Activated CD4-positive, alpha-beta T cell treated with anti-CD3 and anti-CD28 coated beads, Interleukin-2, amount 10 ng/mL, durations not matched to agents 7 days and 5 days (primary cell): ENCODE data around the gene ATP2C1. TPM values are rescaled to one million over a fixed set of nuclear protein-coding genes. Genes with fewer than 3 reads are reported as not detected.
A peak's percentile ranks its signal among the peaks of the same experiment; 100 is the strongest.

ENCODE experiments used
- CTCF ChIA-PET: fragments of 350-600 bp; sonication (Branson Sonifier 250); formaldehyde crosslinking; loops from one replicate; lab custom pipeline; 2021; ENCODE audit warnings: antibody characterized with exemption; lab: Charles Lee
- POLR2A ChIA-PET: fragments of 350-600 bp; sonication (Branson Sonifier 250); formaldehyde crosslinking; loops from one replicate; lab custom pipeline; 2021; ENCODE audit warnings: antibody characterized with exemption; lab: Charles Lee
- DNase-seq: peaks from one replicate; pipeline ENCODE4 v3.0.0-alpha.2; 2020
- H3K27ac Mint-ChIP-seq: one replicate; pipeline ENCODE4 v1.8.0; 2021; ENCODE audit warnings: mild to moderate bottlenecking, moderate library complexity, mixed read lengths
- H3K27me3 Mint-ChIP-seq: one replicate; pipeline ENCODE4 v1.8.0; 2021; ENCODE audit warnings: mixed read lengths
- H3K36me3 Mint-ChIP-seq: one replicate; pipeline ENCODE4 v1.8.0; 2021; ENCODE audit warnings: low read depth, mixed read lengths
- H3K4me1 Mint-ChIP-seq: one replicate; pipeline ENCODE4 v1.8.0; 2021; ENCODE audit warnings: mixed read lengths
- H3K4me3 Mint-ChIP-seq: one replicate; pipeline ENCODE4 v1.8.0; 2021; ENCODE audit warnings: mild to moderate bottlenecking, moderate library complexity, mixed read lengths
- H3K9me3 Mint-ChIP-seq: one replicate; pipeline ENCODE4 v1.8.0; 2021; ENCODE audit warnings: mixed read lengths
- total RNA-seq, 2 experiments: library from RNA; stranded (reverse); gene quantifications; one replicate each; pipeline ENCODE4 v1.2.3, GENCODE V29; 2021

Gene ATP2C1
- total RNA-seq, 2 experiments from 2014 or later: 58.4 to 58.5 TPM

DNA sequence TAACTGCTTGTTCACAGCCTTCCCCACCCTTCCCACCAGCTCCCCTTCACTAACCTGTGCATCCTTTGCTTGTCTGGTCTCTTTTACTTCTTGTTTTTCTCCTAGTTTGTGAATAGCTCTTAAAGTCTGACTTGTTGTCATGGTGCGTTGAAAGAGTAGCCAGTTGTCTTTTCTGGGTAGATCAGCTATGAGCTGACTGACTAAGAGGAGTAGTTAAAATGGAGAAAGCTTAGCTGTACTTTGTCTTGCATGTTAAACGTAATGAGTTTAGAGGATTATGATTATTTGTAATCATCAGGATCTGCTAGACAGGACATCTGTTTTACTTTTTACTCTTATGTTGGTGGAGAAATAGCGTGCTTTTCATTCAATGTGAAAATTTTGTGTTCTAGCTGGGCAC lies 35.9 kb downstream of the ATP2C1 start:
- POLR2A ChIA-PET: no interaction called here
- Mint-ChIP-seq H3K9me3 (no peaks in the 10 kb centered on the region), H3K4me3 (no peak overlapping the region), H3K4me1 (peaks cover 17% of the 10 kb centered on the region), H3K27me3 (no peaks in the 10 kb centered on the region), H3K27ac (no peak overlapping the region), H3K36me3 (peaks cover 33% of the 10 kb centered on the region)
- CTCF ChIA-PET: interaction anchor here (2.8 kb wide), 1 partner anchor 36 kb away, joined by 8 read pairs; the partner anchor contains the start of gene ATP2C1
- no peak for DNase-seq

- Mint-ChIP-seq H3K27me3 (no peaks in the 10 kb centered on the region), H3K9me3 (no peaks in the 10 kb centered on the region), H3K4me3 (no peak overlapping the region), H3K4me1 (peaks cover 5% of the 10 kb centered on the region), H3K27ac (no peak overlapping the region), H3K36me3 (peaks cover 31% of the 10 kb centered on the region)
- DNase-seq: no peak
- POLR2A ChIA-PET: no interaction called here
- CTCF ChIA-PET: interaction anchor here (1.0 kb wide), 1 partner anchor 42 kb away, joined by 4 read pairs; no protein-coding TSS in a partner anchor
Measured at GRCh38 chr3:130932979-130933378, 39.1 kb downstream of the ATP2C1 start.

- POLR2A ChIA-PET: interaction anchor here (0.6 kb wide), 1 partner anchor 26 kb away, joined by 7 read pairs; no protein-coding TSS in a partner anchor
- H3K27me3 Mint-ChIP-seq: no peaks in the 10 kb centered on the region
- no peak overlapping the region for H3K27ac Mint-ChIP-seq
Measured at GRCh38 chr3:130933801-130934345, 40.0 kb downstream of the ATP2C1 start.

DNA sequence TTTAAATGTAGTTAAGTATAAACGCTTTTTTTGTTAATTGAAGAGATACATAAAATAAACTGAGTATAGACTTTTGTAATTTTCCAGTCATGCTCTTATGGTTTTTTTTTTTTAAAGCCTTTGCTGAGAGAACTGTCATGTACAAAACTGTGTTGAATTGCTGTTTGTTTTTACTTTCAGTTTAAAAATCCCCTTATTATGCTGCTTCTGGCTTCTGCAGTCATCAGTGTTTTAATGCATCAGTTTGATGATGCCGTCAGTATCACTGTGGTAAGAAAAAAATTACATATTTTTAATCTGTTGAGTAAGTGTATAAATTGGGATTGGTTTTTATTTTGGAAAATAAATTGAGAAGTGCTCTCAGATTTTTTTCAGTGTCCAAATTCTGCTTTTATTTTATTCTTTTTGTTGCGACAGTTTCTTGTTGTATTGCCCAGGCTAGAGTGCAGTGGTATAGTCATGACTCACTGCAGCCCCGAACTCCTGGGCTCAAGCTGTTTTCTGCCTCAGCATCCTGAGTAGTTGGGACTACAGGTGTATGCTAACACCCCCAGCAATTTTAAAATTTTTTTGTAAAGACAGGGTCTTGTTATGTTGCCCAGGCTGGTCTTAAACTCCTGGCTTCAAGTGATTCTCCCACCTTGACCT lies 40.7 kb downstream of the ATP2C1 start:
- Mint-ChIP-seq H3K4me1 (peaks cover 4% of the 10 kb centered on the region), H3K36me3 (peaks cover 36% of the 10 kb centered on the region), H3K27me3 (no peaks in the 10 kb centered on the region), H3K4me3 (no peak overlapping the region), H3K27ac (no peak overlapping the region), H3K9me3 (no peaks in the 10 kb centered on the region)
- DNase-seq: no peak
- CTCF ChIA-PET: no interaction called here
- POLR2A ChIA-PET: interaction anchor here (0.6 kb wide), 1 partner anchor 27 kb away, joined by 7 read pairs; no protein-coding TSS in a partner anchor

More at GRCh38 chr3:130933801-130934345, 40.0 kb downstream of the ATP2C1 start:
- CTCF ChIA-PET: no interaction called here
- no peak for DNase-seq
- Mint-ChIP-seq H3K4me1 (peaks cover 4% of the 10 kb centered on the region), H3K4me3 (no peak overlapping the region), H3K36me3 (peaks cover 31% of the 10 kb centered on the region), H3K9me3 (no peaks in the 10 kb centered on the region)

DNA sequence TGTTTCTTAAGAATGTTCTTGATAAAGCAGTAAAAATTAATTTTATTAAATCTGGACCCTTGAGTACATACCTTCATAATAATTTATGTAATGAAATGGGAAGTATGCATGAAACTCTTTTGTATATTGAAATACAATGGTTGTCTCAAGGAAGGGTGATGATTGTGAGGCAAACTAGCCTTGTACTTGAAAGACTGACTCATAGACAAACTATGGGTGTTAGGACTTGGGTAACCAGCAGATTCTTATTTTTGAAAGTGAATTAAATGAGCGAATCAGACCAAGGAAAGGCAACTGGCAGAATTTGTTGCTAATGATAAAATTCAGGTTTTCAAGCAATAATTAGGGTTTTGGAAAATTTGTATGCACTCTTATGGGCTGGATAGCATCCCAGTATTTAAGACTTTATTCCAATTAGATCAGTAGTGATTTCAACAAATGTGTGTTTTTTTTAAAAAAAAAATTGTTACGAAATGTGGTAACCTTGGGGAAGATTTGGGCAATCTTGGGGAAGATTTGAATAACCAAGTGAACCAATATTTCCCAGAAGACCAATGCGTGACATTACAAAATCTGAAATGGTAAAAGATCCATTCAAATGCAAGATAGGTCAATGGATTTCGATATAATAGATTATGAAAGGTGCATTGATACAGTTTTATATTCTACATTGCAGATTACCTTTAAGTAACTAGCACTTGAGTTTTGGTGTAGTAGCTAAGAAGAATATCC lies 42.0 kb downstream of the ATP2C1 start:
- POLR2A ChIA-PET: no interaction called here
- DNase-seq: no peak
- Mint-ChIP-seq H3K27me3 (no peaks in the 10 kb centered on the region), H3K9me3 (no peaks in the 10 kb centered on the region), H3K4me1 (peaks cover 4% of the 10 kb centered on the region), H3K36me3 (peaks cover 35% of the 10 kb centered on the region), H3K27ac (no peak overlapping the region), H3K4me3 (no peak overlapping the region)
- CTCF ChIA-PET: interaction anchor here (0.7 to 1.1 kb wide), 2 partner anchors 55 to 535 kb away, joined by 3 to 4 read pairs; no protein-coding TSS in a partner anchor

GRCh38 chr3:130939753-130940152 lies 45.9 kb downstream of the ATP2C1 start:
- CTCF ChIA-PET: interaction anchor here (1.6 kb wide), 1 partner anchor 23 kb away, joined by 4 read pairs; no protein-coding TSS in a partner anchor

DNA sequence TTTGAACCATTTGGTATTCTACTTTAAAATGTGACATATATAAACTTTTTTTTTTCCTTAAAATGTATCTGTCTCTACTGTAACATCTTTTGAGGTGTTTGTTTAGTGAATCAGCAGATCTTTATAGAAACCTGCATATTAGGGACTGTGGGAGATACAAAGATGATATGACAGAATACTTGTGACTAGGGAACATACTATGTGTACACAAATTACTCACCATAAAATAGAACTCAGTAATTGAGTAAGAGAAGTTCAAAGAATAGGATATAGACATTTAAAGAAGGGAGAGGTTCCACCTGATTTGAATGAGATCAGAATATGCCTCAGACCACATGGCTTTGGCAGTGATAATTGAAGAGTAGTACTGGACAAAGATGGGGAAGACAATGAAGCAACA lies 47.9 kb downstream of the ATP2C1 start:
- no peak for DNase-seq
- Mint-ChIP-seq H3K36me3 (peaks cover 52% of the 10 kb centered on the region), H3K27ac (no peak overlapping the region), H3K4me1 (no peaks in the 10 kb centered on the region), H3K9me3 (peaks cover 3% of the 10 kb centered on the region), H3K4me3 (no peak overlapping the region), H3K27me3 (no peaks in the 10 kb centered on the region)
- CTCF ChIA-PET: no interaction called here
- POLR2A ChIA-PET: no interaction called here

More at GRCh38 chr3:130939753-130940152, 45.9 kb downstream of the ATP2C1 start:
- no peaks in the 10 kb centered on the region for H3K4me1 Mint-ChIP-seq
- H3K27ac Mint-ChIP-seq: no peak overlapping the region
- DNase-seq: no peak
- no peaks in the 10 kb centered on the region for H3K27me3 Mint-ChIP-seq
- POLR2A ChIA-PET: no interaction called here
- no peaks in the 10 kb centered on the region for H3K9me3 Mint-ChIP-seq
- no peak overlapping the region for H3K4me3 Mint-ChIP-seq
- H3K36me3 Mint-ChIP-seq: peaks cover 41% of the 10 kb centered on the region

GRCh38 chr3:130946882-130947281 lies 53.0 kb downstream of the ATP2C1 start:
- no peak overlapping the region for H3K4me3 Mint-ChIP-seq
- H3K9me3 Mint-ChIP-seq: peaks cover 3% of the 10 kb centered on the region
- ChIA-PET POLR2A (no interaction called here), CTCF (interaction anchor here (0.8 to 1.2 kb wide), 3 partner anchors 9 to 32 kb away, joined by 3 to 4 read pairs (median 3); no protein-coding TSS in a partner anchor)
- H3K36me3 Mint-ChIP-seq: peaks cover 58% of the 10 kb centered on the region
- no peak overlapping the region for H3K27ac Mint-ChIP-seq
- no peak for DNase-seq
- peaks cover 9% of the 10 kb centered on the region for H3K4me1 Mint-ChIP-seq
- H3K27me3 Mint-ChIP-seq: no peaks in the 10 kb centered on the region

DNA sequence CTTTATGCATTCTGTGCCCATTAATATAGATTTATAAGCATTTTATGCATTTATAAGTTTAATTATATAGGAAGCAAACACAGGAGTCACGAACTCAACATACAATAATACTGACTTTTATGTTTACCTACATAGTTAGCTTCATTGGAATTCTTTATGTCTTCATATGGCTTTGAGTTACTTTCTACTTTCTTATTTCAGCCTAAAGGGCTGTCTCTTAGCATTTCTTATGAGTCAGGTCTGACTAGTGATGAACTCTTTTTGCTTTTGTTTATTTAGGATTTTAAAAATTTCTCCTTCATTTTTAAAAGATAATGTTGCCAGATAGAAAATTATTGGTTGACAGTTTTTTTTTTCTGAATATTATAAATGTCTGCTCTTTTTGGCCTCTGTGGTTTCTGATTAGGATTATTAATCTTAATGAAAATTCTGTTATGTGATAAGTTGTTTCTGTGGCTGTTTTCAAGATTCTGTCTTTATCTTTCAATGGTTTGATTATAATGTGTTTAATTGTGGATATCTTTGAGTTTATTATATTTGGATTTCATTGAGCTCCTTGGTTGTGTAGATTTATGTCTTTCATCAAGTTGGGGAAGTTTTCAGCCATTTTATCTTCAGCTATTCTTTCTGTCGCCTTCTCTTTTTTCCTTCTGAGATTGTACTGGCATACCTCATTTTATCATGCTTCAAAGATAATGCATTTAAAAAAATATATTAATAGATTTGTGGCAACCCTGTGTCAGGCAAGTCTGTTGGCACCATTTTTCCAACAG lies 54.3 kb downstream of the ATP2C1 start:
- CTCF ChIA-PET: interaction anchor here (0.6 to 0.7 kb wide), 2 partner anchors 162 to 202 kb away, joined by 3 read pairs; no protein-coding TSS in a partner anchor
- Mint-ChIP-seq H3K4me3 (no peak overlapping the region), H3K27me3 (no peaks in the 10 kb centered on the region), H3K36me3 (peaks cover 51% of the 10 kb centered on the region), H3K4me1 (peaks cover 9% of the 10 kb centered on the region), H3K27ac (peak overlapping the region; percentile 15), H3K9me3 (peaks cover 3% of the 10 kb centered on the region)
- no peak for DNase-seq
- POLR2A ChIA-PET: no interaction called here

GRCh38 chr3:130948929-130949328 lies 55.0 kb downstream of the ATP2C1 start:
- Mint-ChIP-seq H3K4me3 (no peak overlapping the region), H3K9me3 (peaks cover 3% of the 10 kb centered on the region), H3K27me3 (no peaks in the 10 kb centered on the region), H3K27ac (no peak overlapping the region), H3K4me1 (peaks cover 9% of the 10 kb centered on the region), H3K36me3 (peaks cover 52% of the 10 kb centered on the region)
- ChIA-PET CTCF (interaction anchor here (0.6 kb wide), 1 partner anchor 203 kb away, joined by 3 read pairs; no protein-coding TSS in a partner anchor), POLR2A (no interaction called here)
- DNase-seq: no peak

DNA sequence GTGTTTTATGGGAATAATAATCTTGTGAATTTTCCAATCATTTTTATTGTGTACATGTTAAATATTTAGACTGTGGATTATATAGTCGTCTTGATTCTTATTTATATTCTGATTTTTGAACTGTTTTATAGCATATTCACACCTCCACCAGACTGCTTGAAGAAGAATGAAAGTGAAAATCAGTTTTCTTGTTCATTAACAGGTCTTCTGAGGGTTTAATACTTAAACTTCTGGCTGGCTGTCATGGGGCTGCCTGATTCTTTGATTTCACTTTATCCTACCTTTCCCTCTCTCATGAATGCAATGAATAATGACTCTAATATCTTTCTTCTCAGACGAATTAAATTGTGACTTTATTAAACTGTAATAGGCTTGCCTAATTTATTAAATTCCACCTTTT lies 56.2 kb downstream of the ATP2C1 start:
- peaks cover 50% of the 10 kb centered on the region for H3K36me3 Mint-ChIP-seq
- CTCF ChIA-PET: no interaction called here
- H3K27me3 Mint-ChIP-seq: no peaks in the 10 kb centered on the region
- DNase-seq: no peak
- POLR2A ChIA-PET: no interaction called here
- no peak overlapping the region for H3K27ac Mint-ChIP-seq
- H3K4me1 Mint-ChIP-seq: peaks cover 9% of the 10 kb centered on the region
- no peak overlapping the region for H3K4me3 Mint-ChIP-seq
- peaks cover 3% of the 10 kb centered on the region for H3K9me3 Mint-ChIP-seq

- H3K4me1 Mint-ChIP-seq: peaks cover 9% of the 10 kb centered on the region
- no peak for DNase-seq
- POLR2A ChIA-PET: no interaction called here
- H3K4me3 Mint-ChIP-seq: no peak overlapping the region
- H3K9me3 Mint-ChIP-seq: peaks cover under 1% of the 10 kb centered on the region
- H3K36me3 Mint-ChIP-seq: peaks cover 49% of the 10 kb centered on the region
- H3K27ac Mint-ChIP-seq: no peak overlapping the region
- H3K27me3 Mint-ChIP-seq: no peaks in the 10 kb centered on the region
- CTCF ChIA-PET: no interaction called here
Measured at GRCh38 chr3:130950641-130951040, 56.8 kb downstream of the ATP2C1 start.
